Ascending aorta (tissue), 2 donors: ENCODE measurements around the gene PDGFD. TPM values are rescaled to one million over a fixed set of nuclear protein-coding genes. Genes with fewer than 3 reads are reported as not detected.

Source experiments
- DNase-seq, 2 donors: peaks; one replicate each; pipeline ENCODE4 v3.0.0-alpha.2; 2019; ENCODE audit warnings: low spot score in 2 of 2
- H3K27ac ChIP-seq, 2 donors: fragments of 200-600 bp; sonication (generic); one replicate each; pipeline ENCODE4 v1.5.1; 2016 to 2017; ENCODE audit warnings: mild to moderate bottlenecking in 1 of 2
- H3K27me3 ChIP-seq: fragments of 200-600 bp; sonication (generic); one replicate; pipeline ENCODE4 v1.5.1; 2017
- H3K36me3 ChIP-seq, 2 donors: fragments of 200-600 bp; sonication (generic); one replicate each; pipeline ENCODE4 v1.5.1; 2016
- H3K4me1 ChIP-seq, 2 donors: fragments of 200-600 bp; sonication (generic); one replicate each; pipeline ENCODE4 v1.5.1; 2016 to 2017; ENCODE audit warnings: mild to moderate bottlenecking in 1 of 2
- H3K4me3 ChIP-seq, 2 donors: fragments of 200-600 bp; sonication (generic); one replicate each; pipeline ENCODE4 v1.5.1; 2016 to 2017; ENCODE audit warnings: mild to moderate bottlenecking in 1 of 2
- H3K9me3 ChIP-seq, 2 donors: fragments of 200-600 bp; sonication (generic); one replicate each; pipeline ENCODE4 v1.5.1; 2016
- CTCF ChIP-seq, 3 experiments: fragments of 200-600 bp in 2 of 3; fragments of 450-650 bp in 1 of 3; sonication (generic) in 2 of 3; IDR thresholded peaks; one replicate each; pipeline ENCODE4 v1.5.1; 2016 to 2019; ENCODE audit warnings: antibody characterized with exemption in 3 of 3, mild to moderate bottlenecking in 1 of 3, moderate library complexity in 1 of 3
- intact Hi-C: fragments of 100-400 bp; cut with DNase I; formaldehyde crosslinking; loops from one replicate; pipeline ENCODE4 v1.15.1; 2023
- total RNA-seq: library from RNA; depleted of rRNA; stranded (reverse); fragments of >200 nt; gene quantifications from one replicate; pipeline ENCODE4 v1.1.0, GENCODE V29; 2016

PDGFD gene
- total RNA-seq, 1 donor from 2014 or later, result 50.6 TPM

GRCh38 chr11:103895106-103895505 is 268.8 kb downstream of the PDGFD start:
- no peaks in the 10 kb centered on the region for H3K36me3 ChIP-seq
- intact Hi-C loops, result no loop called here
- H3K27ac ChIP-seq, result no peak overlapping the region
- H3K4me1 ChIP-seq, result no peaks in the 10 kb centered on the region
- no peaks in the 10 kb centered on the region for H3K9me3 ChIP-seq
- H3K27me3 ChIP-seq, result no peaks in the 10 kb centered on the region
- no peak overlapping the region for H3K4me3 ChIP-seq
- no peak for TF ChIP-seq CTCF (IDR thresholded peaks at IDR 0.05)
- DNase-seq, result no peak

DNA sequence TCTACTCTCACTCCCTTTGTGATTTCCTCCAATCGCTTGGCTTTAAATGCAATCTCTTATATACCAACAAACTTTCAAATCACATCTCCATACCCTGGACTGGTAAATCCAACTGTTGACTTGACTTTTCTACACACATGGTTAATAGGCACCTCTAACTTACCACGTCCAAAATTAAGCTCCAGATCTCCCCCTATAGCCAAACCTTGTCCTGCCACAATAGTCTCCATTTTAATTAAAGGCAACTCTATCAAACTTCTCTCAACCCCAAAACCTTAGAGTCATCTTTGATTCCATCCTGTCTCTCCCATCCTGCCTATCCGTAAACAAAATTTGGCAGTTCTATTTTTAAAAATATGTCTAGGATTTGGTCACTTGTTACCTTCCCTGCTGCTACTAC is 269.3 kb downstream of the PDGFD start:
- H3K4me3 ChIP-seq, result no peak overlapping the region
- no peaks in the 10 kb centered on the region for H3K4me1 ChIP-seq
- H3K27me3 ChIP-seq, result no peaks in the 10 kb centered on the region
- no peaks in the 10 kb centered on the region for H3K9me3 ChIP-seq
- intact Hi-C loops, result no loop called here
- no peak for DNase-seq
- TF ChIP-seq CTCF (IDR thresholded peaks at IDR 0.05), result no peak
- H3K27ac ChIP-seq, result no peak overlapping the region
- no peaks in the 10 kb centered on the region for H3K36me3 ChIP-seq

DNA sequence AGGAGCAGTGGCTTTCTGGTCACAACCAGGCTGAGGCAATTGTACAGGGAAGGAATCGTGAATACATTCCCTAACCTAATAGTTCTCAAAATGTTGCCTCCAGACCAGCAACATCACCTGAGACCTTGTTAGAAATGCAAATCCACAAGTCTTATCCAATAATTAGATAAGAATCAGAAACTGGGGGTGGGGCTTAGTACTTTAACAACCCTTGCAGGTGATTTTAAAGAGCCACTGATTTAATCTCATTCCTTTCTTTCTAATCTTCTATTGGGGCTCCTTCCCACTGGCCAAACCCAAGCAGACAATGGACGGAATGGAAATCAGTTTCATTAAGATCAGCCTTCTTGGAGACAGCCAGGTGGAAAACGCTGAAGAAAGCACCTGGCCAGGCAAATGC is 269.9 kb downstream of the PDGFD start:
- H3K27ac ChIP-seq, result no peak overlapping the region
- no peak for TF ChIP-seq CTCF (IDR thresholded peaks at IDR 0.05)
- intact Hi-C loops, result no loop called here
- no peaks in the 10 kb centered on the region for H3K27me3 ChIP-seq
- DNase-seq, result no peak
- no peak overlapping the region for H3K4me3 ChIP-seq
- no peaks in the 10 kb centered on the region for H3K36me3 ChIP-seq
- H3K4me1 ChIP-seq, result no peaks in the 10 kb centered on the region
- no peaks in the 10 kb centered on the region for H3K9me3 ChIP-seq

GRCh38 chr11:103893371-103893770 is 270.6 kb downstream of the PDGFD start:
- H3K9me3 ChIP-seq, result no peaks in the 10 kb centered on the region
- H3K27ac ChIP-seq, result no peak overlapping the region
- TF ChIP-seq CTCF (IDR thresholded peaks at IDR 0.05), result no peak
- no peak for DNase-seq
- H3K4me3 ChIP-seq, result no peak overlapping the region
- H3K36me3 ChIP-seq, result no peaks in the 10 kb centered on the region
- no peaks in the 10 kb centered on the region for H3K27me3 ChIP-seq
- intact Hi-C loops, result no loop called here
- H3K4me1 ChIP-seq, result no peaks in the 10 kb centered on the region

- no peak overlapping the region for H3K4me3 ChIP-seq
- no peaks in the 10 kb centered on the region for H3K4me1 ChIP-seq
- no peak overlapping the region for H3K27ac ChIP-seq
- H3K36me3 ChIP-seq, result no peaks in the 10 kb centered on the region
- no peaks in the 10 kb centered on the region for H3K9me3 ChIP-seq
- DNase-seq, result no peak
- intact Hi-C loops, result no loop called here
- no peaks in the 10 kb centered on the region for H3K27me3 ChIP-seq
- TF ChIP-seq CTCF (IDR thresholded peaks at IDR 0.05), result no peak
Measured at GRCh38 chr11:103892603-103893002, 271.3 kb downstream of the PDGFD start.

GRCh38 chr11:103890654-103891053 is 273.3 kb downstream of the PDGFD start:
- H3K4me1 ChIP-seq, result no peaks in the 10 kb centered on the region
- no peak for DNase-seq
- no peak overlapping the region for H3K4me3 ChIP-seq
- intact Hi-C loops, result no loop called here
- TF ChIP-seq CTCF (IDR thresholded peaks at IDR 0.05), result no peak
- no peak overlapping the region for H3K27ac ChIP-seq
- H3K36me3 ChIP-seq, result no peaks in the 10 kb centered on the region
- H3K9me3 ChIP-seq, result no peaks in the 10 kb centered on the region
- H3K27me3 ChIP-seq, result no peaks in the 10 kb centered on the region
